ENCODE data around the gene DOK5.

GRCh38 chr20:54598352-54598751 is 123.0 kb downstream of the DOK5 start:
- TF ChIP-seq MTA3 (IDR thresholded peaks at IDR 0.05; ENCODE audit: borderline replicate concordance, low read length) = no peak
- no peak for TF ChIP-seq CTCF (IDR thresholded peaks at IDR 0.05 in 2 of 3, conservative IDR thresholded peaks at IDR 0.05 in 1 of 3; ENCODE audit: control insufficient read depth in 2 of 3, extremely low read depth in 1 of 3, insufficient read depth in 1 of 3, low read depth in 3 of 3, low read length in 3 of 3)
- no peak for TF ChIP-seq REST (IDR thresholded peaks at IDR 0.05; ENCODE audit: low read depth, low read length)
